Epithelial cell of proximal tubule (primary cell): ENCODE results near the gene CEP126. TPM values are rescaled to one million over a fixed set of nuclear protein-coding genes. Genes with fewer than 3 reads are reported as not detected.

Experiments used
- DNase-seq: peaks from one replicate; pipeline ENCODE4 v3.0.0-alpha.2; 2011; ENCODE audit warnings: low read depth
- H3K4me3 ChIP-seq: 2 replicates; pipeline ENCODE4 v1.5.1; 2011; ENCODE audit warnings: low read depth, mild to moderate bottlenecking, low read length
- total RNA-seq: library from RNA; depleted of rRNA; stranded (reverse); fragments of >200 nt; gene quantifications from 2 replicates; pipeline ENCODE4 v1.2.3, GENCODE V29; 2015
- TF ChIP-seq, protein P1 (sequence below): conservative IDR thresholded peaks from 2 replicates; pipeline ENCODE4 v1.5.1; 2012; ENCODE audit warnings: low read depth, mild to moderate bottlenecking, low read length

Gene CEP126
- total RNA-seq, 1 donor from 2014 or later = 0.92 TPM

DNA sequence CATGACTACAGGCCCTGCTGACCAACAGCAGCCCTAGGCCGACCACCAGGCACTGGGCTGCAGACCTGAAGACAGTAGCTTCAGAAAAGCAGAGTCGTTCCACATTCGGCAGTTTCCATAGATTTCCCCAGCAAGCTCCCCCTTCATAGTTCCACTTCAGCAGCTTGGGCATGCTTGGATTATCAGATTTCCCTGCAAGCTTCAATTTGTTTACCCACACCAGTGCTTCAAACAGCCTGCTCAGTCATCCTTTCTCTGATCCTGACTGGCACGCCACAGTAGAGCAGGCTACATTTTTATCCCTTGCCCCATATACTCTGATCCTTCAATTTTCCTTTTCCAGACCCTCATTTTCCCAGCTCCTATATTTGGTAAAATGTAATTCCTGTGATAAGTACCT, 81.3 kb downstream of the CEP126 start:
- no peak overlapping the region for H3K4me3 ChIP-seq
- DNase-seq = no peak
- TF ChIP-seq, protein P1, sequence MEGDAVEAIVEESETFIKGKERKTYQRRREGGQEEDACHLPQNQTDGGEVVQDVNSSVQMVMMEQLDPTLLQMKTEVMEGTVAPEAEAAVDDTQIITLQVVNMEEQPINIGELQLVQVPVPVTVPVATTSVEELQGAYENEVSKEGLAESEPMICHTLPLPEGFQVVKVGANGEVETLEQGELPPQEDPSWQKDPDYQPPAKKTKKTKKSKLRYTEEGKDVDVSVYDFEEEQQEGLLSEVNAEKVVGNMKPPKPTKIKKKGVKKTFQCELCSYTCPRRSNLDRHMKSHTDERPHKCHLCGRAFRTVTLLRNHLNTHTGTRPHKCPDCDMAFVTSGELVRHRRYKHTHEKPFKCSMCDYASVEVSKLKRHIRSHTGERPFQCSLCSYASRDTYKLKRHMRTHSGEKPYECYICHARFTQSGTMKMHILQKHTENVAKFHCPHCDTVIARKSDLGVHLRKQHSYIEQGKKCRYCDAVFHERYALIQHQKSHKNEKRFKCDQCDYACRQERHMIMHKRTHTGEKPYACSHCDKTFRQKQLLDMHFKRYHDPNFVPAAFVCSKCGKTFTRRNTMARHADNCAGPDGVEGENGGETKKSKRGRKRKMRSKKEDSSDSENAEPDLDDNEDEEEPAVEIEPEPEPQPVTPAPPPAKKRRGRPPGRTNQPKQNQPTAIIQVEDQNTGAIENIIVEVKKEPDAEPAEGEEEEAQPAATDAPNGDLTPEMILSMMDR = no peak

DNA sequence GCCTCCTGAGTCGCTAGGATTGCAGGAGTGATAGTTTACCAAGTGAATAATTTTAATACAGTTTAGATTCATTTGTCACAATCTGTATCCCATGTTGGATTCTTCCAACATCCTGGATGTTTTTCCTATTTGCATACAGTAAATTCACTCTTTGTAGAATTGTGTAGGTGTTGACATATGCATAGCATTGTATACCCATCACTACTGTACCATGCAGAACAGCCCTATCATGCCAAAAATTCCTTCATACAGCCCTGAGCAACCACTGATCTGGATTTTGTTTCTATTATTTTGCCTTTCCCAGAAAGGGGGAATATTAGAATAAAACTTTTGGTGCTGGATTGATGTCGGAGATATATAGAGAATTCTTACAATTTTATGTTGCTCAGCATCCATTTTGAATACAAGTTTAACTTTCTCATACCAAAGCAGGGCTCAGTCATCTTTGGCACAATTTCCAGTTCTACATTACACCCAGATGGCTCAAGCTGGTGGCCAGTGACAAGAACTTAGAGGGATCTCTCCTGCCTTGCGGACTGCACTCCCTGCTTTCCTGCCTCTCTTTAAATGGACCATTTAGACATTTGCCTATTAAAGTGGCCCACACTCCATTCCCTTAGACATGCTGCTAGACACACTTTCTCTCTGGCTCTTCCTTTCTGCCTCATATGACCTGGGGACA, 87.0 kb downstream of the CEP126 start:
- TF ChIP-seq, protein P1 = no peak
- H3K4me3 ChIP-seq = no peak overlapping the region
- DNase-seq = no peak

DNA sequence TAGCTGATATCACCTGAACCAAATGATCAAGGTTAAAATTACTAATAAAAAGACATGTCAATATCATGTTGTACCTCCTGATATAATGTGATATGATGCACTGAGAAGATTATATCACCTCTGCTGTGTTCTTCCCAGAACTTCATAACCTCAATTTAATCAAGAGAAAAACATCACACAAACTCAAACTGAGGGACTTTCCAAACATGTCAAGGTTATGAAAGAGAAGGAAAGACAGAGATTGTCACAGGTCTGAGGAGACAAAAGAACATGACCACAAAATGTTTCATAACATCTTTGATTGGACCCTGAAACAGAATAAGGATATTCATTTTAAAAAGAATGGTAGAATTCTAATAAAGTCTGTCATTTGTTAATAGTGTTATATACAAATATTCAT, 89.4 kb downstream of the CEP126 start:
- TF ChIP-seq, protein P1 = no peak
- no peak for DNase-seq
- no peak overlapping the region for H3K4me3 ChIP-seq

DNA sequence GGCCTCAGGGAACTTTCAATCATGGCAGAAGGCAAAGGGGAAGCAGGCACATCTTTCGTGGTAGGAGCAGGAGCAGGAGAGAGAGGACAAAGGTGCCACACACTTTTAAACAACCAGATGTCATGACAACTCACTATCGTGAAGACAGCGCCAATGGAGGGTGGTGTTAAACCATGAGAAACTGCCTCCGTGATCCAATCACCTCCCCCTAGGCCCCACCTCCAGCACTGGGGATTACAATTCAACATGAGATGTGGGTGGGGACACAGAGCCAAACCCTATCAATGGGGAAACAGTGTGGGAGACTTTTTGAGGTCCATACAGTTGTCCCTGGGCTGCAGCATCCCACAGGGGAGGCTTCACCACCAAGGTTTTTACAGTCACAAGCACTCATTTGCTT, 90.5 kb downstream of the CEP126 start:
- no peak overlapping the region for H3K4me3 ChIP-seq
- DNase-seq = no peak
- TF ChIP-seq, protein P1 = no peak

DNA sequence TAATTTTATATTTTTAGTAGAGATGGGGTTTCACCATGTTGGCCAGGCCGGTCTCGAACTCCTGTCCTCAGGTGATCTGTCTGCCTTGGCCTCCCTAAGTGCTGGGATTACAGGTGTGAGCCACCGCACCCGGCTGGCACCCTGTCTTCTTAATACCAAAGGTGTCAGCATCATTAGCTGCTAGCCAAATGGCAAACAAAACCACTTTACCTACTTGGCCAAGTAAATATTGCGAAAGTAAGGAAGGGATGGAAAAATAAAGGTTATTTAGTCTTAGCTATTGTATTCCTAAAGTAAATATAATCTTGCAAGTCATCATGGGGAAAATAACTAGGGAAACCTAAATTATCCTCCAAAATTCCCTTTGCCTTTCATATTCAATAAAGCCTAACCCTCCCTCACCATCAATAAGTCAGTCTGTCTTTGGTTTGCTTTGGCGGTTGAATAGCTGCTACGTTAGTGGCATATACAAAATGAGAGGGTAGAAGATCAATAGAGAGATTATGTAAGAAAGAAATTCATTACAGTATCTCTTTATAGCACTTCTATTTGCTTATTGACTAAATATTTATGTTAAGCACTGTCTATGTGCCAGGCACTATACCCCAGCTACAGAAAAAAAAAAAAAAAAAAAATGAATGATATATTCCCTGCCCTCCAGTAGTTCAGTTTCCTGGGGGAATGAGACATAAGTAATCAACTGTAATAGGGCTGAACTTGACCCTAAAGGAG, 92.2 kb downstream of the CEP126 start:
- DNase-seq = no peak
- TF ChIP-seq, protein P1 = no peak
- H3K4me3 ChIP-seq = no peak overlapping the region

DNA sequence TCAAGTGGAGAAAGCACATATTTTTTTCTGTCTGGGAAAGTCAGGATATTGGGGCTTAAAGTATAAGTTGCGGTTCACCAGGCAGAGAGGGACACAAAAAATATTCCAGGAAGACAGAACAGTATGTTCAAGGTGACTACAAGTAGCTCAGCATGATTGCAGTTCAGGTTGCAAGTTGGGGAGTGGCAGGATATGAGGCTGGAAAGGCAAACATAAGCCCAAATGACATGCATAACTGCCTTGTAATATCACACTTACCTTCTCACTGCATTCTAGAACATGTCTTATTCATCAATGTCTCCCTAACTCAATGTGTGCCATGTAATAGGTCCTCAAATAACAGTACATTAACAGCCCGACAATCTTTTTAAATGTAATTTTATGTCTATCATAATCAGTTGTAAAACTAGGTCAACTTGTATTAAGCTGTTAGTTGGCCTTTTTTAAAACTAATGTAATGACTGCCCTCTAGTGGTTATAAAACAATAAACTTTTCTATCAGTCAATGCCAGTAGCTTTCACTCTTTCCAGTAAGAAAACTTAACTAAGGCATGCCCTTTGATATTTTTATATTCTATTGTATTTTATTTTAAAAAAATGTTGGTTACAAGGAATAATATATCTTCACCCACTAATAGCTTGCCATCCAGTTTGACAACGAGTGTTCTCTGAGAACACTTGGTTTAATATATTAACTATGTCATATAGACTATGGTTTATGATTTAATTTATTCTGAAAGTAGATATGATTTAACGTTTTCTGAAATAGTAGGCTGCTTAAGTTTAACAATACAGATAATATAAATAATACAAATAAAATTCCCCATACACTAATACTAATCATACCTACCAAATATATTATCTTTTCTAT, 93.0 kb downstream of the CEP126 start:
- H3K4me3 ChIP-seq = no peak overlapping the region
- peak; percentile 40 for DNase-seq

More for the DNA sequence above, 93.0 kb downstream of the CEP126 start:
- TF ChIP-seq, protein P1 = peak; percentile 48
